ENCODE results near the gene PRR11. TPM values are rescaled to one million over a fixed set of nuclear protein-coding genes. Genes with fewer than 3 reads are reported as not detected.
"Not testable (repeated sequence)": the region's sequence is repeated elsewhere in the genome, so short reads cannot be mapped to it uniquely, and the experiment has no call there.

PRR11 gene
- total RNA-seq, 2 experiments from 2014 or later = 54.0 to 58.1 TPM

GRCh38 chr17:59131131-59131530 is 24.4 kb upstream of the PRR11 start:
- no peak for DNase-seq
- Mint-ChIP-seq H3K9me3 (no peaks in the 10 kb centered on the region), H3K36me3 (peaks cover 18% of the 10 kb centered on the region), H3K27ac (no peak overlapping the region), H3K4me3 (no peak overlapping the region), H3K4me1 (peaks cover 5% of the 10 kb centered on the region), H3K27me3 (no peaks in the 10 kb centered on the region)
- POLR2A ChIA-PET = interaction anchor here (1.3 kb wide), 1 partner anchor 24 kb away, joined by 3 read pairs; the partner anchor contains the start of genes PRR11 and SKA2
- no peak for ATAC-seq (ENCODE audit: low read depth)

GRCh38 chr17:59138339-59138738 is 17.2 kb upstream of the PRR11 start:
- POLR2A ChIA-PET; H3K4me3 Mint-ChIP-seq; H3K4me1 Mint-ChIP-seq; H3K27me3 Mint-ChIP-seq; DNase-seq; H3K9me3 Mint-ChIP-seq; H3K36me3 Mint-ChIP-seq; ATAC-seq (ENCODE audit: low read depth); H3K27ac Mint-ChIP-seq: not testable (repeated sequence)

DNA sequence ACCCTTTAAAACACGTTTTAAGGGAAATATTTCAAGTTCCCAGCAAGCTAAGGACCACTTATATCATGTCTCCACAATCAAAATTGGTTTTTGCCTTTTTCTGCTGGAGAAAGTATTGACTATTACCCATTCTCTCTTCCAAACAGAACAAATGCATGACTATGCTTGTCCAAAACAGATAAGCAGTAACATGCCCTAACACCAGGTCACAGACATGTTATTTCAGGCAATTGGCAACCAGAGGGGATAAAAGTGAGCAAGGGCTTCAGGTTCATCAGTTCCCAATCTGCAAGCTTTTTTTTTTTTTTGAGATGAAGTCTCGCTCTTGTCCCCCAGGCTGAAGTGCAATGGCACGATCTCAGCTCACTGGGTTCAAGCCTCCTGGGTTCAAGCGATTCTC is 15.6 kb upstream of the PRR11 start:
- POLR2A ChIA-PET = no interaction called here
- no peak for ATAC-seq (ENCODE audit: low read depth)
- H3K27ac Mint-ChIP-seq = no peak overlapping the region

DNA sequence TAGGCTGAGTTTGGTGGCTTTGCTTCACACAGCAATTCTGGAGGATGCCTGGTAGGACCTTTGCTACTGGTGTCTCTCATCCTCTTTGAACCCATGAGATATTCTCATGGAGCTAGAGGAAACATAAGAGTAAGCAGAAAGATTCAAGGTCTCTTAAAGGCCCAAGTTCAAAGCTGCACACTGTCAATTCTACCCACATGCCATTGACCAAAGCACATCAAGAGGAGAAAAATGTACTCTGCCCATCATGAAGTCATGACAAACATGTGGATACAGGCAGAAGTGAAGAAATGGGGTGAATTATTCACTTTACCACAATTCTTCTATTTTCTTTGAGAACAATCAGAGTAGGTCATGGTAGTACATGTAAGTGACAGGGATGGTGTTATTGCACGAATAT is 13.7 kb upstream of the PRR11 start:
- Mint-ChIP-seq H3K27ac (no peak overlapping the region), H3K36me3 (peaks cover 18% of the 10 kb centered on the region), H3K27me3 (no peaks in the 10 kb centered on the region), H3K4me3 (no peak overlapping the region), H3K9me3 (no peaks in the 10 kb centered on the region), H3K4me1 (peaks cover 5% of the 10 kb centered on the region)
- ATAC-seq (ENCODE audit: low read depth) (no peak), DNase-seq (no peak)
- POLR2A ChIA-PET = interaction anchor here (0.7 kb wide), 1 partner anchor 69 kb away, joined by 3 read pairs; no protein-coding TSS in a partner anchor

More for the DNA sequence above, 15.6 kb upstream of the PRR11 start:
- no peak overlapping the region for H3K4me3 Mint-ChIP-seq
- H3K27me3 Mint-ChIP-seq = no peaks in the 10 kb centered on the region
- no peaks in the 10 kb centered on the region for H3K9me3 Mint-ChIP-seq
- H3K36me3 Mint-ChIP-seq = peaks cover 13% of the 10 kb centered on the region
- DNase-seq = no peak
- peaks cover 2% of the 10 kb centered on the region for H3K4me1 Mint-ChIP-seq

DNA sequence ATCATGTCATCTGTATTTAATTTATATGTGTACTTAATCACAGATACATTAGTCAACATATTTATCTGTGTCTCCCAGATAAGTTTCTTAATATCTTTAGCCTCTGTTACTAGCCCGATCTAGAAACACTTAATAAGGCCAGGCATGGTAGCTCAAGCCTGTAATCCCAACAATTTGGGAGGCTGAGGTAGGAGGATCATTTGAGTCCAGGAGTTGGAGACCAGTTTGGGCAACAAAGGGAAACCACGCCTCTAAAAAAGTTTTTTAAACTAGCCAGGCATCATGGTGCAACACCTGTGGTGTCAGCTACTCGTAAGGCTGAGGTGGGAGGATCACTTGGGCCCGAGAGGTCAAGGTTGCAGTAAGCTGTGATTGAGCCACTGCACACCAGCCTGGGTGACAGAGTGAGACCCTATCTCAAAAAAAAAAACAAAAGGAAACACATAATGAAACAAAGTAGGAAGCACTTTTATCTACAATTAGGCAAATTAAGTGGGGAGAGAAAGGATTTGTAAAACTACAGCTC is 9.9 kb upstream of the PRR11 start:
- Mint-ChIP-seq H3K4me1 (peaks cover 21% of the 10 kb centered on the region), H3K27me3 (no peaks in the 10 kb centered on the region), H3K9me3 (no peaks in the 10 kb centered on the region), H3K4me3 (no peak overlapping the region), H3K36me3 (peaks cover 21% of the 10 kb centered on the region), H3K27ac (no peak overlapping the region)
- ATAC-seq (ENCODE audit: low read depth) = no peak
- DNase-seq = no peak
- POLR2A ChIA-PET = interaction anchor here (1.2 kb wide), 1 partner anchor 13 kb away, joined by 4 read pairs; no protein-coding TSS in a partner anchor

DNA sequence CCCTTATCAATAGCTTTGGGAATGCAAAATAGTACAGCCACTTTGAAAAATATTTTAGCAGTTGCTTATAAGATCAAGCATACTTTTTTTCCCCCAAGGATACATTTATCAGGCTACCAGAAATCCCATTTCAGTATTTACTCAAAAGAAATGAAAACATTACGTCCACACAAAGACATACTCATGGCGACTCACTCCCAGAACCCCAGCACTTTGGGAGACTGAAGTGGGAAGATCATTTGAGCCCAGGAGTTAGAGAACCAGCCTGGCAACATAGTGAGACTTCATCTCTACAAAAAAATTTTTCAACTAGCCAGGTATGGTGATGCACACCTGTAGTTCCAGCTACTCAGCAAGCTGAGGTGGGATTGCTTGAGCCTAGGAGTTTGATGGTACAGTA is 6.5 kb upstream of the PRR11 start:
- Mint-ChIP-seq H3K27ac (no peak overlapping the region), H3K4me1 (peaks cover 40% of the 10 kb centered on the region), H3K4me3 (no peak overlapping the region), H3K36me3 (peaks cover 32% of the 10 kb centered on the region), H3K27me3 (no peaks in the 10 kb centered on the region), H3K9me3 (no peaks in the 10 kb centered on the region)
- ATAC-seq (ENCODE audit: low read depth) (no peak), DNase-seq (no peak)
- POLR2A ChIA-PET = interaction anchor here (0.7 to 2.0 kb wide), 2 partner anchors 42 to 191 kb away, joined by 4 to 6 read pairs; partner anchors contain the start of gene TRIM37

DNA sequence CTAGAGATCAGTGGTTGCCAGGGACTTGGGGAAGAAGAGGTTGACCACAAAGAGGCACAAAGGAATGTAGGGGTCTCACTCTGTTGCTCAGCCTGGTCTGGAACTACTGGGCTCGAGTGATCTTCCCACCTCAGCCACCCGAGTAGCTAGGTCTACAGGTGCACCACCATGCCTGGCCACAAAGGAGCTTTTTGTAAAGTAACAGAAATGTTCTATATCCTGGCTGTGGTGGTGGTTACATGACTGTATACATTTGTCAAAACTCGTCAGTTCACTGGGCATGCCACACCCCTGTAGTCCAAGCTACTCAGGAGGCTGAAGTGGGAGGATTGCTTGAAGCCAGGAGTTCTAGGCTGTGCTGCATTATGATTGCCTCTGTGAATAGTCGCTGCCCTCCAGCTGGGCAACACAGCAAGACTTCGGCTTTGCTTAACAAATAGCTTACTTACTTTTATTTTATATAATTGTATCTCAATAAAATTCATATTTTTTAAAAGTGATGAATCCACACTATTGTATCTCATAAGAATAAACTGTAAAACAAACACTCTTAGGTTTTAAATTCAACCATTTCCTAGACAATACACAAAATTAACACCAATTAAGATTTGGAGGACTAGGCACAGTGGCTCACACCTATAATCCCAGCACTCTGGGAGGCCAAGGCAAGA is 5.6 kb upstream of the PRR11 start:
- DNase-seq = no peak
- Mint-ChIP-seq H3K27me3 (no peaks in the 10 kb centered on the region), H3K36me3 (peaks cover 22% of the 10 kb centered on the region), H3K4me1 (peaks cover 40% of the 10 kb centered on the region), H3K4me3 (peak overlapping the region; percentile 4), H3K9me3 (no peaks in the 10 kb centered on the region), H3K27ac (peak overlapping the region; percentile 69)
- ATAC-seq (ENCODE audit: low read depth) = peak; percentile 59
- POLR2A ChIA-PET = interaction anchor here (0.9 to 2.0 kb wide), 2 partner anchors 12 to 43 kb away, joined by 3 to 4 read pairs; partner anchors contain the start of gene TRIM37

DNA sequence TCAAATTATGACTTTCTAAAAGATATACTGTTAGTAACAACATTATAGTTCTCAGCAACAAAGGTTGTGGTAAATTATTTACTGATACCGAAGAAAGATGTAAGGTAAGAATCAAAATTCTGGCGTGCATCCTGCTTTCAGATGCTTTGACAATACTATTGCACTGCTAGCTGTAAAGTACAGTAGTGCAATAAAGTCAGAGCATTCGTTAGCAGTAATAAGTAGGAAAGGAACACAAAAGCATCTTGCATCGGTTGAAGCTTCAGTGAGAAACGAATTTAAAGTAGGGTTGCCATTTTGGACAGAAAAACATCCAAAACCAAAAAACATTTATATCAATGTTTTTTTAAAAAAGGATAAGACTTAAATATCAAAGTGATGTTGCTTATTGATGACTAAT is 4.5 kb upstream of the PRR11 start:
- Mint-ChIP-seq H3K4me3 (no peak overlapping the region), H3K27me3 (no peaks in the 10 kb centered on the region), H3K36me3 (peaks cover 16% of the 10 kb centered on the region), H3K4me1 (peaks cover 35% of the 10 kb centered on the region), H3K9me3 (no peaks in the 10 kb centered on the region), H3K27ac (no peak overlapping the region)
- ATAC-seq (ENCODE audit: low read depth) (no peak), DNase-seq (no peak)
- POLR2A ChIA-PET = interaction anchor here (0.5 kb wide), 1 partner anchor 58 kb away, joined by 3 read pairs; no protein-coding TSS in a partner anchor

GRCh38 chr17:59151591-59151990 is 4.0 kb upstream of the PRR11 start:
- Mint-ChIP-seq H3K4me1 (peaks cover 35% of the 10 kb centered on the region), H3K27me3 (no peaks in the 10 kb centered on the region), H3K27ac (peak overlapping the region; percentile 0), H3K36me3 (peaks cover 16% of the 10 kb centered on the region), H3K4me3 (peak overlapping the region; percentile 55), H3K9me3 (no peaks in the 10 kb centered on the region)
- DNase-seq (no peak), ATAC-seq (ENCODE audit: low read depth) (no peak)
- POLR2A ChIA-PET = interaction anchor here (0.6 kb wide), 1 partner anchor 686 kb away, joined by 5 read pairs; no protein-coding TSS in a partner anchor

DNA sequence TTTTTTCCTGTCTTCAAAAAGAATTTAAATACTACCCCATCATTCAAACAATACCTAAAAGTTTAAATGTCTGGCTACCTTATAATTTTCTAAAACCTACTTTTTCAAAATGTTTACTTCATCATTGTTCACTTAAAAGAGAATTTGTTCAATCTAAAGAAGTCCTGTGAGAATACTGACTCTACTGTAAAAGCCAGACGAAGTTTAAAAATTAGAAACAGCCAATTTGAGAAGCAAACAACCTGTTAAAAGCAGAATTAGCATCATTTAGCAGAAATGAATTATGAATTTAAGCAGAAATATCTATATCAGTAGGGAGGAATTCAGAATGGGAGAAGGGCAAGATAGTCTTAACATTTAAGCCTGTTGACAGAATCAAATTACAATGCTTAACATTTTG is 2.6 kb upstream of the PRR11 start:
- Mint-ChIP-seq H3K27ac (no peak overlapping the region), H3K4me3 (no peak overlapping the region), H3K27me3 (no peaks in the 10 kb centered on the region), H3K4me1 (peaks cover 42% of the 10 kb centered on the region), H3K9me3 (no peaks in the 10 kb centered on the region), H3K36me3 (peaks cover 19% of the 10 kb centered on the region)
- no peak for DNase-seq
- ATAC-seq (ENCODE audit: low read depth) = no peak
- POLR2A ChIA-PET = interaction anchor here (0.6 to 1.4 kb wide), 3 partner anchors 46 to 819 kb away, joined by 3 to 6 read pairs (median 3); partner anchors contain the start of gene TRIM37

DNA sequence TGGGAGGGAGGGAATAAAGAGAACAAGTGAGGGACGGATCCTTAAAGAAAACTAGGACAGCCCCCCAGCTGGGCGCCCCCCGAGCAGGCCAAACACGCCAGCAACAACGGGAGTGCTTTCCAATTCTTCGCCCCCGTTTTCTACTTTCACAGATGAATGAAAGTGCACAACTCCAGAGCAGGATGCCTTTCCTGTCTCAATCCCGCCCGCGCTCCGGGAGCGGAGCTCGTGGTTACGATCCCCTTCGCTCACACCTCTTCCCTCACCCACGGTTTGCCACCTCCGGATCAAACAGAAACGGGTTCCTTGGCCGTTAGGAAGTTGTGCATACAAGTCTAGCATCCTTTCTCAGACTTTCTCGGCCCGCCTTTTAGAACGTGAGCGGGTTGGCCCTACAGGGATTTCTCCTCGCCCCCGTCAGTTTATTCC is 1.2 kb upstream of the PRR11 start:
- peaks cover 48% of the 10 kb centered on the region for H3K4me1 Mint-ChIP-seq
- H3K27me3 Mint-ChIP-seq = no peaks in the 10 kb centered on the region
- no peak overlapping the region for H3K27ac Mint-ChIP-seq
- no peak overlapping the region for H3K4me3 Mint-ChIP-seq
- H3K36me3 Mint-ChIP-seq = peaks cover 21% of the 10 kb centered on the region
- ATAC-seq (ENCODE audit: low read depth) (no peak), DNase-seq (peak; percentile 54)
- no peaks in the 10 kb centered on the region for H3K9me3 Mint-ChIP-seq
- POLR2A ChIA-PET = interaction anchor here (0.6 to 1.7 kb wide), 7 partner anchors 8 to 635 kb away, joined by 3 to 9 read pairs (median 5); partner anchors contain the start of genes CLTC and TRIM37

DNA sequence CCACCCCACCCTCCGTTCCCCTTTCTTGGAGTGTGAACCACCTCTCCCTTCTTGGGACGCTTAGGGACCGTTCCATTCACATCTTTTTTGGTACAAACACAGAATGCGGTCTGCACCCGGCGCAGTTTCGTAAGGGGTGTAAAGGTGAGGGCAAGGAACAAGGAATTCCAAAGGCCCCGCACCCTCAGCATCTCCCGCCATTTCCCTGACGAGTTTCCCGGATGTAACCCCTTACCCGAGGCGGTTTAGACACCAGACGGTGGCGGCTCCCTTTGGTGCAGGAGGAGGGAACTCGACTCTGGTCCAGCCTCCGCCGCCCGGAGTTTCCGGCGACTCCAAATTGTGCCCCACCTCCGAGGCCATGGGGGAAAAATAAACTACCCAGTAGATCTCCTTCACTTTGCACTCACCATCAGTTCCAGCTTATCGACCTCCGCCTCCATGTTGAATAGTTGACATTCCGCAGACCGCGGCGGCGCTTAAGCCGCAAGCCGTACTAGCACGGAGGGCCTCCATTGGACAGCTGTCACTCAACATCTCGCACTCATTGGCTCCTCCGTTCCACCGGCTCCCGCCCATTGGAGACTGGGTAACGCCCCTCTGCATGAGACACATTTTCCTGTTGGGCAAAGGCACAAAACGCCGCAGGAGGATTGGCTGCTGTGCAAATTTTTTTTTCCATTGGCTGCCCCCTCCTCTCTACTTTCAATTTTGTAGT is 666 bp upstream of the PRR11 start, which contains the start of gene SKA2:
Gene SKA2, minus strand, starts transcription at position 466 of the 718 bp plus-strand sequence. Its CDS starts 23 bp downstream, at position 443.
- no peak within 1 kb of the TSS for H3K27ac Mint-ChIP-seq
- peaks cover 48% of the 10 kb centered on the region for H3K4me1 Mint-ChIP-seq
- H3K36me3 Mint-ChIP-seq = peaks cover 21% of the 10 kb centered on the region
- ATAC-seq (ENCODE audit: low read depth) (peak; percentile 78), DNase-seq (peak; percentile 93)
- H3K4me3 Mint-ChIP-seq = no peak within 1 kb of the TSS
- no peaks in the 10 kb centered on the region for H3K9me3 Mint-ChIP-seq
- no peaks in the 10 kb centered on the region for H3K27me3 Mint-ChIP-seq
- POLR2A ChIA-PET = interaction anchor here (0.6 to 1.7 kb wide), 10 partner anchors 8 to 683 kb away, joined by 3 to 23 read pairs (median 4); partner anchors contain the start of genes CLTC and TRIM37
